Thymus (tissue), 11 donors: ENCODE results near the gene OPRL1. TPM values are rescaled to one million over a fixed set of nuclear protein-coding genes. Genes with fewer than 3 reads are reported as not detected.
A peak's percentile ranks its signal among the peaks of the same experiment; 100 is the strongest.

ENCODE experiments used
- DNase-seq, 9 donors: peaks; one replicate each; pipeline ENCODE4 v3.0.0-alpha.2; 2013; ENCODE audit warnings: low spot score in 9 of 9, low read depth in 6 of 9, missing footprints in 1 of 9
- H3K27ac ChIP-seq, 2 donors: one replicate each; pipeline ENCODE4 v1.5.1; 2013; ENCODE audit warnings: control low read depth in 1 of 2, low read depth in 1 of 2, low read length in 1 of 2, mild to moderate bottlenecking in 1 of 2, moderate library complexity in 1 of 2
- H3K27me3 ChIP-seq, 2 donors: one replicate each; pipeline ENCODE4 v1.5.1; 2013; ENCODE audit warnings: low read length in 1 of 2; ENCODE audit not compliant: control insufficient read depth in 2 of 2, insufficient read depth in 1 of 2
- H3K36me3 ChIP-seq, 2 donors: one replicate each; pipeline ENCODE4 v1.5.1; 2013; ENCODE audit warnings: low read length in 1 of 2, mild to moderate bottlenecking in 1 of 2, moderate library complexity in 1 of 2; ENCODE audit not compliant: control insufficient read depth in 2 of 2, insufficient read depth in 2 of 2
- H3K4me1 ChIP-seq, 2 donors: one replicate each; pipeline ENCODE4 v1.5.1; 2013; ENCODE audit warnings: low read length in 2 of 2; ENCODE audit not compliant: control insufficient read depth in 2 of 2, insufficient read depth in 2 of 2
- H3K4me3 ChIP-seq, 2 donors: one replicate each; pipeline ENCODE4 v1.5.1; 2013; ENCODE audit warnings: low read length in 2 of 2, control low read depth in 1 of 2, mild to moderate bottlenecking in 1 of 2
- H3K9me3 ChIP-seq, 2 donors: one replicate each; pipeline ENCODE4 v1.5.1; 2013; ENCODE audit warnings: low read length in 1 of 2, mild to moderate bottlenecking in 1 of 2; ENCODE audit not compliant: control insufficient read depth in 2 of 2, insufficient read depth in 1 of 2
- WGBS: extraction: QIAGEN DNeasy Blood & Tissue Kit; methylation state at CpG from one replicate; pipeline ENCODE4 v1.1.7; 2013; 5-methylcytosine and 5-hydroxymethylcytosine counted together
- polyA plus RNA-seq: library from polyadenylated mRNA; stranded (reverse); fragments of 200-250 nt; gene quantifications from one replicate; pipeline ENCODE4 v1.2.3, GENCODE V29; 2013
- total RNA-seq: library from RNA; stranded (reverse); fragments of 120-200 nt; gene quantifications from one replicate; pipeline ENCODE4 v1.2.4, GENCODE V29; 2013
- donor health status: healthy.

The OPRL1 gene
- total and polyA plus RNA-seq, 2 donors = 1.1 to 1.4 TPM

GRCh38 chr20:64078934-64079272 lies 979 bp upstream of the OPRL1 start:
- Histone ChIP-seq H3K27me3 (peaks cover 17 to 49% of the 10 kb centered on the region in 2 donors), H3K36me3 (peaks cover 17 to 22% of the 10 kb centered on the region in 2 donors), H3K4me1 (peaks cover 37 to 66% of the 10 kb centered on the region in 2 donors), H3K9me3 (peaks cover 1 to 8% of the 10 kb centered on the region in 2 donors), H3K27ac (peak overlapping the region; percentile 62 to 93), H3K4me3 (peak overlapping the region; percentile 71 to 83)
- whole genome bisulfite sequencing = 2% methylated on average over 4 of the region's 4 CpGs
- no peak for DNase-seq

GRCh38 chr20:64079273-64080012 lies 439 bp upstream of the OPRL1 start, which contains the start of gene RGS19:
RGS19 (minus strand) TSS chr20:64079518; CDS start chr20:64076886, 2,632 bp downstream.
- Histone ChIP-seq H3K36me3 (peaks cover 12 to 17% of the 10 kb centered on the region in 2 donors), H3K9me3 (peaks cover 1 to 8% of the 10 kb centered on the region in 2 donors), H3K4me1 (peaks cover 43 to 70% of the 10 kb centered on the region in 2 donors), H3K27me3 (peaks cover 23 to 54% of the 10 kb centered on the region in 2 donors), H3K27ac (peak within 1 kb of the TSS; percentile 93 to 95), H3K4me3 (peak within 1 kb of the TSS; percentile 71 to 83)
- WGBS = under 1% methylated on average over 73 of the region's 73 CpGs
- peak in 4 of 9 donors; percentile 47 to 85 (median 70) for DNase-seq

GRCh38 chr20:64080813-64081623 lies 1.1 kb downstream of the OPRL1 start:
- Histone ChIP-seq H3K27me3 (peaks cover 34 to 70% of the 10 kb centered on the region in 2 donors), H3K4me1 (peaks cover 43 to 73% of the 10 kb centered on the region in 2 donors), H3K36me3 (peaks cover 0 to 5% of the 10 kb centered on the region in 2 donors), H3K4me3 (peak overlapping the region in 1 of 2 donors; percentile 46), H3K27ac (peak overlapping the region in 1 of 2 donors; percentile 37), H3K9me3 (peaks cover 1 to 9% of the 10 kb centered on the region in 2 donors)
- WGBS = 91% methylated on average over 17 of the region's 17 CpGs
- DNase-seq = no peak

GRCh38 chr20:64081624-64081964 lies 1.7 kb downstream of the OPRL1 start:
- H3K27ac ChIP-seq = no peak overlapping the region

GRCh38 chr20:64082126-64082731 lies 2.3 kb downstream of the OPRL1 start:
- Histone ChIP-seq H3K9me3 (peaks cover 3 to 18% of the 10 kb centered on the region in 2 donors), H3K36me3 (no peaks in the 10 kb centered on the region), H3K4me1 (peaks cover 35 to 61% of the 10 kb centered on the region in 2 donors), H3K27me3 (peaks cover 36 to 79% of the 10 kb centered on the region in 2 donors), H3K4me3 (no peak overlapping the region), H3K27ac (no peak overlapping the region)
- DNase-seq = peak in 1 of 9 donors; percentile 46
- 6% methylated on average over 13 of the region's 13 CpGs for WGBS

More at GRCh38 chr20:64081624-64081964, 1.7 kb downstream of the OPRL1 start:
- 99% methylated on average over 6 of the region's 6 CpGs for WGBS
- H3K36me3 ChIP-seq = no peaks in the 10 kb centered on the region
- peaks cover 41 to 68% of the 10 kb centered on the region in 2 donors for H3K4me1 ChIP-seq
- no peak overlapping the region for H3K4me3 ChIP-seq
- peaks cover 36 to 76% of the 10 kb centered on the region in 2 donors for H3K27me3 ChIP-seq
- peaks cover under 1 to 13% of the 10 kb centered on the region in 2 donors for H3K9me3 ChIP-seq
- no peak for DNase-seq

GRCh38 chr20:64082820-64083377 lies 3.0 kb downstream of the OPRL1 start:
- Histone ChIP-seq H3K27me3 (peaks cover 36 to 81% of the 10 kb centered on the region in 2 donors), H3K9me3 (peaks cover 3 to 20% of the 10 kb centered on the region in 2 donors), H3K27ac (no peak overlapping the region), H3K4me1 (peaks cover 29 to 55% of the 10 kb centered on the region in 2 donors), H3K4me3 (peak overlapping the region in 1 of 2 donors; percentile 13), H3K36me3 (no peaks in the 10 kb centered on the region)
- WGBS = 18% methylated on average over 13 of the region's 13 CpGs
- DNase-seq = no peak

- Histone ChIP-seq H3K27ac (no peak overlapping the region), H3K27me3 (peaks cover 36 to 85% of the 10 kb centered on the region in 2 donors), H3K9me3 (peaks cover 3 to 22% of the 10 kb centered on the region in 2 donors), H3K4me3 (peak overlapping the region; percentile 13 to 60), H3K4me1 (peaks cover 24 to 50% of the 10 kb centered on the region in 2 donors), H3K36me3 (no peaks in the 10 kb centered on the region)
- DNase-seq = peak in 3 of 9 donors; percentile 66 to 80 (median 68)
- under 1% methylated on average over 52 of the region's 52 CpGs for WGBS
Observed at GRCh38 chr20:64083378-64083803, 3.5 kb downstream of the OPRL1 start.

- no peak for DNase-seq
Observed at GRCh38 chr20:64083804-64084684, 4.2 kb downstream of the OPRL1 start, which contains the start of gene LKAAEAR1. LKAAEAR1 (minus strand) TSS chr20:64084398; CDS start chr20:64084219, 179 bp downstream.

More at GRCh38 chr20:64083804-64084684, 4.2 kb downstream of the OPRL1 start, which contains the start of gene LKAAEAR1:
- Histone ChIP-seq H3K36me3 (no peaks in the 10 kb centered on the region), H3K4me1 (peaks cover 18 to 43% of the 10 kb centered on the region in 2 donors), H3K4me3 (peak within 1 kb of the TSS; percentile 13 to 60), H3K27me3 (peaks cover 36 to 85% of the 10 kb centered on the region in 2 donors), H3K9me3 (peaks cover 3 to 22% of the 10 kb centered on the region in 2 donors), H3K27ac (no peak within 1 kb of the TSS)
- 2% methylated on average over 86 of the region's 86 CpGs for WGBS
